DMS79 (cell line): ENCODE results near the gene LYRM1.
"Not testable (repeated sequence)": the region's sequence is repeated elsewhere in the genome, so short reads cannot be mapped to it uniquely, and the experiment has no call there.

Source experiments
- DNase-seq: peaks from one replicate; lab custom pipeline; 2025; lab: John Stamatoyannopoulos, UW

The LYRM1 gene

GRCh38 chr16:20900299-20901067 is at the start of gene LYRM1, which contains the start of gene DCUN1D3:
Gene LYRM1 (plus strand): TSS chr16:20900771. CDS start chr16:20915556, 14,785 bp downstream.
Gene DCUN1D3 (minus strand): TSS chr16:20900358. CDS start chr16:20862538, 37,820 bp downstream.
- peak; percentile 97 for DNase-seq

GRCh38 chr16:20850981-20851380 is 49.6 kb upstream of the LYRM1 start:
- no peak for DNase-seq

- DNase-seq = no peak
Measured at GRCh38 chr16:20851601-20852000, 49.0 kb upstream of the LYRM1 start.

GRCh38 chr16:20853143-20853542 is 47.4 kb upstream of the LYRM1 start:
- no peak for DNase-seq

- DNase-seq = no peak
Measured at GRCh38 chr16:20853981-20854620, 46.5 kb upstream of the LYRM1 start.

GRCh38 chr16:20854963-20855362 is 45.6 kb upstream of the LYRM1 start:
- no peak for DNase-seq

- DNase-seq = no peak
Measured at GRCh38 chr16:20857281-20857680, 43.3 kb upstream of the LYRM1 start.

GRCh38 chr16:20859229-20859628 is 41.3 kb upstream of the LYRM1 start:
- DNase-seq = no peak

GRCh38 chr16:20859699-20860098 is 40.9 kb upstream of the LYRM1 start:
- DNase-seq = no peak

GRCh38 chr16:20860361-20860760 is 40.2 kb upstream of the LYRM1 start:
- DNase-seq = no peak

- not testable (repeated sequence) for DNase-seq
Measured at GRCh38 chr16:20860995-20861394, 39.6 kb upstream of the LYRM1 start.

GRCh38 chr16:20862162-20862960 is 38.2 kb upstream of the LYRM1 start:
- no peak for DNase-seq

GRCh38 chr16:20864376-20864775 is 36.2 kb upstream of the LYRM1 start:
- not testable (repeated sequence) for DNase-seq

GRCh38 chr16:20865420-20866131 is 35.0 kb upstream of the LYRM1 start:
- DNase-seq = no peak

GRCh38 chr16:20866145-20866772 is 34.3 kb upstream of the LYRM1 start:
- no peak for DNase-seq

GRCh38 chr16:20866801-20867200 is 33.8 kb upstream of the LYRM1 start:
- no peak for DNase-seq

GRCh38 chr16:20867585-20867984 is 33.0 kb upstream of the LYRM1 start:
- no peak for DNase-seq

- DNase-seq = no peak
Measured at GRCh38 chr16:20868890-20869289, 31.7 kb upstream of the LYRM1 start.

GRCh38 chr16:20870122-20870820 is 30.3 kb upstream of the LYRM1 start:
- no peak for DNase-seq

GRCh38 chr16:20871258-20871657 is 29.3 kb upstream of the LYRM1 start:
- DNase-seq = no peak
